Colonic mucosa (tissue), 4 donors: ENCODE results near the gene SPATA20. TPM values are rescaled to one million over a fixed set of nuclear protein-coding genes. Genes with fewer than 3 reads are reported as not detected.

Experiments used
- DNase-seq: peaks from one replicate; pipeline ENCODE4 v3.0.0-alpha.2; 2020
- H3K27ac ChIP-seq: fragments of 200-600 bp; one replicate; pipeline ENCODE4 v1.8.0; 2021
- H3K27me3 ChIP-seq: fragments of 200-600 bp; one replicate; pipeline ENCODE4 v1.8.0; 2021
- H3K36me3 ChIP-seq: fragments of 200-600 bp; one replicate; pipeline ENCODE4 v1.8.0; 2021
- H3K4me1 ChIP-seq: fragments of 200-600 bp; one replicate; pipeline ENCODE4 v1.8.0; 2021; ENCODE audit warnings: mild to moderate bottlenecking
- H3K4me3 ChIP-seq: fragments of 200-600 bp; one replicate; pipeline ENCODE4 v1.8.0; 2021
- H3K9ac ChIP-seq, 2 donors: one replicate each; pipeline ENCODE4 v1.7.0; 2013; ENCODE audit warnings: control low read depth in 2 of 2, low read depth in 2 of 2, low read length in 2 of 2
- H3K9me3 ChIP-seq: fragments of 200-600 bp; one replicate; pipeline ENCODE4 v1.8.0; 2021
- CTCF ChIP-seq: fragments of 200-600 bp; IDR thresholded peaks from one replicate; pipeline ENCODE4 v1.8.0; 2022; ENCODE audit warnings: antibody characterized with exemption, mild to moderate bottlenecking
- intact Hi-C: fragments of 100-400 bp; cut with DNase I; formaldehyde crosslinking; loops from one replicate; pipeline ENCODE4 v1.14.1; 2022
- total RNA-seq, 2 donors: library from RNA; stranded (reverse); fragmentation: NEBNext Ultra II Directional in 1 of 2; extraction: Animal tissue kit (Norgen Biotek cat#: 25700) in 1 of 2; gene quantifications; one replicate each; pipeline ENCODE4 v1.2.1, GENCODE V29; 2021
- donor health status: healthy.
- donor health status: DM: no; HTN: no; CAD: no.
- donor health status: DM: no; HTN: no; CAD: no.

SPATA20 gene
- total RNA-seq, 2 donors from 2014 or later = 41.6 to 53.1 TPM

DNA sequence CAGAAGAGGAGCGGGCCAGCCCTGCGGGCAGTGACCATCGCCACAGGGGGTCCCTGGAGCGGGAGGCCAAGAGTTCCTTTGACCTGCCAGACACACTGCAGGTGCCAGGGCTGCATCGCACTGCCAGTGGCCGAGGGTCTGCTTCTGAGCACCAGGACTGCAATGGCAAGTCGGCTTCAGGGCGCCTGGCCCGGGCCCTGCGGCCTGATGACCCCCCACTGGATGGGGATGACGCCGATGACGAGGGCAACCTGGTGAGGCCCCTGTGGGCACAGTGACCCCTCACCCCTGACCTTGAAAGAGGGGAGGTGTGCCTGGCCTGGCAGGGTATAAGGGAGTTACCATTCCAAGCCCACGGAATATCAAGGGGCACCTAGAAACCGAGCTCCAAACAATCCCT lies 52.6 kb downstream of the SPATA20 start:
- Histone ChIP-seq H3K27me3 (no peaks in the 10 kb centered on the region), H3K9ac (no peak overlapping the region), H3K27ac (no peak overlapping the region), H3K36me3 (no peaks in the 10 kb centered on the region), H3K4me1 (no peaks in the 10 kb centered on the region), H3K9me3 (no peaks in the 10 kb centered on the region), H3K4me3 (no peak overlapping the region)
- no peak for DNase-seq
- TF ChIP-seq CTCF = no peak
- intact Hi-C loops = no loop called here

DNA sequence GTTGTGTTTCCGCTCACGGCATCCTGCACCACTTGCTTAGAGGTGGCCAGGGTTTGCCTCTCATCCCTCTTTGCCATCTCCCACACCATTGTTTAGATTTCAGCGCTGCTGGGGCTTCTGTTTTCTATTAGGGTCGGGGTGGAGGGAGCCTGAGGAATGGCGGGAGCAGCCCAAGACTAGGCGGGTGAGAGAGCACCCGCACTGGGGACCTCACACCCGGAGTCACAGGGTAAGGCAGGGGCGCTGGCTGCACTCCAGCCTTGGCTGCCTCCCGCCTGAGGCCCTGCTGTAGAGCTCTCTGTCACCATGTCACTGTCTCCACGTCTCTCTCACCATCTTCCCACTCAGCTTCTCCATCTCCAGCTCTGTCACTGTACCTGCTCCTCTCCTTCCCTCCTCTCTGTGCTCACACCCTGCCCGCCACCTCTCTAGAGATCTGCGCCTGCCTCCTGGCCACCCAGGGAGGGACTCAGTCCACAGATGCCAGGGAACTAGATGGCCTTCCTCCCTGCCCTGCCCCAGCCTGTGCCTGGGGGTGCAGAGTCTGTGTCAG lies 54.9 kb downstream of the SPATA20 start:
- no peak for DNase-seq
- no peaks in the 10 kb centered on the region for H3K9me3 ChIP-seq
- no peaks in the 10 kb centered on the region for H3K27me3 ChIP-seq
- H3K4me3 ChIP-seq = no peak overlapping the region
- TF ChIP-seq CTCF = no peak
- H3K27ac ChIP-seq = no peak overlapping the region
- no peaks in the 10 kb centered on the region for H3K36me3 ChIP-seq
- intact Hi-C loops = no loop called here
- no peaks in the 10 kb centered on the region for H3K4me1 ChIP-seq
- no peak overlapping the region for H3K9ac ChIP-seq

DNA sequence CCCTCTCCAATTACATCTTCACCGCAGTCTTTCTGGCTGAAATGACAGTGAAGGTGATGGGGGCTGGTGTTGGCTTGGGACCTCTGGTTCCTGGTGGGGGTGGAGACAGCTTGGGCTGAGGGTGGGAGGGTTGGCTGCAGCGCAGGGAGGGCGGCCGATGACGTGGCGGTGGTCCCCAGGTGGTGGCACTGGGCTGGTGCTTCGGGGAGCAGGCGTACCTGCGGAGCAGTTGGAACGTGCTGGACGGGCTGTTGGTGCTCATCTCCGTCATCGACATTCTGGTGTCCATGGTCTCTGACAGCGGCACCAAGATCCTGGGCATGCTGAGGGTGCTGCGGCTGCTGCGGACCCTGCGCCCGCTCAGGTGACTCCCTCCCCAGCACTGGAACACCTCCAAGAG lies 55.9 kb downstream of the SPATA20 start:
- Histone ChIP-seq H3K4me3 (no peak overlapping the region), H3K27ac (no peak overlapping the region), H3K9me3 (no peaks in the 10 kb centered on the region), H3K4me1 (no peaks in the 10 kb centered on the region), H3K36me3 (no peaks in the 10 kb centered on the region), H3K27me3 (no peaks in the 10 kb centered on the region), H3K9ac (no peak overlapping the region)
- intact Hi-C loops = no loop called here
- no peak for TF ChIP-seq CTCF
- no peak for DNase-seq

DNA sequence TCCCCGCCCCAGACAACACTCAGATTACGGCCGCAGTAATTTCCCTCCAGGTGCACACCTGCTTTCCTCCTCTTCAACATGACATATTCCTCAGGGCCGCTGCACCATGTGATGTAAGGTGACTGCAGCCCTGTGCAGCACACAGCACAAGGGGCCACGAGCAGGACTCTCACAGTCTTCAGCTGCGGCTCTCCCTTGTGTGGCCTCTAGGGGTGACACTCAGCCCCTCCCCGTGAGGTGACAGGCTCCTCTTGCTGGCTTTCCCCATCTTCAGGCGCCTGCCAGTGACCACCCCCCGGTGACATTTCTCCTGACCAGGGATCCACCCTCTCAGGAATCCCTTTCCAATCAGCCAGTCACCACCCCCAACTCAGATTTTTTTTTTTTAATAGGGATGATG lies 56.4 kb downstream of the SPATA20 start:
- no peaks in the 10 kb centered on the region for H3K27me3 ChIP-seq
- no peak for DNase-seq
- intact Hi-C loops = no loop called here

GRCh38 chr17:50604513-50604912 lies 57.5 kb downstream of the SPATA20 start:
- intact Hi-C loops = no loop called here
- no peak overlapping the region for H3K4me3 ChIP-seq
- TF ChIP-seq CTCF = no peak
- no peaks in the 10 kb centered on the region for H3K4me1 ChIP-seq
- H3K9me3 ChIP-seq = no peaks in the 10 kb centered on the region
- H3K27ac ChIP-seq = no peak overlapping the region
- H3K27me3 ChIP-seq = no peaks in the 10 kb centered on the region
- DNase-seq = peak; percentile 28
- H3K9ac ChIP-seq = no peak overlapping the region
- no peaks in the 10 kb centered on the region for H3K36me3 ChIP-seq

More for the DNA sequence above, 56.4 kb downstream of the SPATA20 start:
- H3K36me3 ChIP-seq = no peaks in the 10 kb centered on the region
- no peak for TF ChIP-seq CTCF
- no peak overlapping the region for H3K9ac ChIP-seq
- no peak overlapping the region for H3K27ac ChIP-seq
- H3K9me3 ChIP-seq = no peaks in the 10 kb centered on the region
- H3K4me3 ChIP-seq = no peak overlapping the region
- no peaks in the 10 kb centered on the region for H3K4me1 ChIP-seq

GRCh38 chr17:50605429-50605828 lies 58.5 kb downstream of the SPATA20 start:
- no peak for TF ChIP-seq CTCF
- H3K27ac ChIP-seq = no peak overlapping the region
- no peaks in the 10 kb centered on the region for H3K27me3 ChIP-seq
- H3K9ac ChIP-seq = no peak overlapping the region
- no peaks in the 10 kb centered on the region for H3K36me3 ChIP-seq
- no peaks in the 10 kb centered on the region for H3K9me3 ChIP-seq
- no peaks in the 10 kb centered on the region for H3K4me1 ChIP-seq
- intact Hi-C loops = no loop called here
- DNase-seq = no peak
- H3K4me3 ChIP-seq = no peak overlapping the region
